MM.1S (cell line): ENCODE results near the gene MRPL19.

Experiments
- DNase-seq: peaks from one replicate; pipeline ENCODE4 v3.0.0-alpha.2; 2015
- H2AFZ ChIP-seq: fragments of 300-600 bp; sonication (generic); 2 replicates; pipeline ENCODE4 v1.6.0; 2016; ENCODE audit warnings: antibody characterized with exemption, low read length
- H3F3A ChIP-seq: fragments of 300-600 bp; sonication (generic); 2 replicates; pipeline ENCODE4 v1.6.1; 2016; ENCODE audit warnings: mild to moderate bottlenecking, antibody characterized with exemption, low read length, moderate library complexity, mixed read lengths; ENCODE audit not compliant: insufficient read depth
- H3K27ac ChIP-seq: fragments of 300-600 bp; sonication (generic); 2 replicates; pipeline ENCODE4 v1.5.1; 2016; ENCODE audit warnings: mild to moderate bottlenecking, low read length
- H3K27me3 ChIP-seq: fragments of 300-600 bp; sonication (generic); replicated peaks from 2 replicates; pipeline ENCODE4 v1.6.0; 2016; ENCODE audit warnings: low read length; ENCODE audit not compliant: insufficient read depth
- H3K36me3 ChIP-seq: fragments of 300-600 bp; sonication (generic); replicated peaks from 2 replicates; pipeline ENCODE4 v1.6.1; 2016; ENCODE audit warnings: mild to moderate bottlenecking, low read length, mixed read lengths; ENCODE audit not compliant: insufficient read depth
- H3K4me1 ChIP-seq: fragments of 300-600 bp; sonication (generic); 2 replicates; pipeline ENCODE4 v1.6.1; 2016; ENCODE audit warnings: low read length, mixed read lengths
- H3K4me2 ChIP-seq: fragments of 300-600 bp; sonication (generic); 2 replicates; pipeline ENCODE4 v1.6.0; 2016; ENCODE audit warnings: low read depth, low read length
- H3K4me3 ChIP-seq: fragments of 300-600 bp; sonication (generic); 2 replicates; pipeline ENCODE4 v1.5.1; 2016; ENCODE audit warnings: low read length, mixed read lengths
- H3K79me2 ChIP-seq: fragments of 300-600 bp; sonication (generic); 2 replicates; pipeline ENCODE4 v1.6.1; 2016; ENCODE audit warnings: mixed run types, low read length, mixed read lengths
- H3K9ac ChIP-seq: fragments of 300-600 bp; sonication (generic); 2 replicates; pipeline ENCODE4 v1.6.1; 2016; ENCODE audit warnings: low read length, mixed read lengths
- H3K9me2 ChIP-seq: fragments of 300-600 bp; sonication (generic); replicated peaks from 2 replicates; pipeline ENCODE4 v1.6.1; 2016; ENCODE audit warnings: mild to moderate bottlenecking, low read length, mixed read lengths; ENCODE audit not compliant: insufficient read depth
- H3K9me3 ChIP-seq: fragments of 300-600 bp; sonication (generic); replicated peaks from 2 replicates; pipeline ENCODE4 v1.6.1; 2016; ENCODE audit warnings: mild to moderate bottlenecking, low read length, mixed read lengths; ENCODE audit not compliant: insufficient read depth
- H4K20me1 ChIP-seq: fragments of 300-600 bp; sonication (generic); 2 replicates; pipeline ENCODE4 v1.6.1; 2016; ENCODE audit warnings: mild to moderate bottlenecking, low read length, moderate library complexity, mixed read lengths; ENCODE audit not compliant: insufficient read depth
- EZH2 ChIP-seq: fragments of 300-600 bp; sonication (generic); optimal IDR thresholded peaks from 2 replicates; pipeline ENCODE3; 2017; ENCODE audit warnings: low read depth, mild to moderate bottlenecking, antibody characterized with exemption, low read length, mixed read lengths
- EZH2phosphoT487 ChIP-seq: fragments of 300-600 bp; sonication (generic); IDR thresholded peaks from 2 replicates; pipeline ENCODE4 v1.6.1; 2018; ENCODE audit warnings: antibody characterized with exemption, low read length
- TF ChIP-seq, protein P1 (sequence below): fragments of 300-600 bp; sonication (generic); IDR thresholded peaks from 2 replicates; pipeline ENCODE4 v1.5.1; 2016; ENCODE audit warnings: antibody characterized with exemption, low read length, mixed read lengths

MRPL19 gene

DNA sequence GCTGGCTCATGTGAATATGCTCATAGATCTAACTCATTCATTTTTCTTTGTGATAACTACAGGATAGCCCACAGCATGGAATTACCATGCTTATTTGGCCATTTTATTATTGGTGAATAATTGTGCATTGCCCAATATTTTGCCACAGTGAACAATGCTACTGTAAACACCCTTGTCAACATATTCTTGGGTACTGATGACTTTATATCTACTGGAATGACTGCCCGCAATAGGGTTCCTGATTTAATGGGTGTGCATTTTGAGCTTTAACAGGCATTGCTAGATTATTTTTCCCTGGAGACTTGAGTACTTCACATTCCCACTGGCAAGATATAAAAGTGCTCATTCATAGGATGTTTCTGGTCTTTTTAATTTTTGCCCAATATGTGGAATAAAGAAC lies 43.1 kb upstream of the MRPL19 start:
- Histone ChIP-seq H3K79me2 (no peaks in the 10 kb centered on the region), H3K9ac (no peak overlapping the region), H4K20me1 (no peaks in the 10 kb centered on the region), H3K4me3 (no peak overlapping the region), H3K9me2 (no peaks in the 10 kb centered on the region), H3K9me3 (no peaks in the 10 kb centered on the region), H3K4me1 (no peaks in the 10 kb centered on the region), H3K27ac (no peak overlapping the region), H3K36me3 (no peaks in the 10 kb centered on the region), H2AFZ (no peak overlapping the region), H3K4me2 (no peak overlapping the region), H3F3A (no peaks in the 10 kb centered on the region), H3K27me3 (no peaks in the 10 kb centered on the region)
- TF ChIP-seq, protein P1, sequence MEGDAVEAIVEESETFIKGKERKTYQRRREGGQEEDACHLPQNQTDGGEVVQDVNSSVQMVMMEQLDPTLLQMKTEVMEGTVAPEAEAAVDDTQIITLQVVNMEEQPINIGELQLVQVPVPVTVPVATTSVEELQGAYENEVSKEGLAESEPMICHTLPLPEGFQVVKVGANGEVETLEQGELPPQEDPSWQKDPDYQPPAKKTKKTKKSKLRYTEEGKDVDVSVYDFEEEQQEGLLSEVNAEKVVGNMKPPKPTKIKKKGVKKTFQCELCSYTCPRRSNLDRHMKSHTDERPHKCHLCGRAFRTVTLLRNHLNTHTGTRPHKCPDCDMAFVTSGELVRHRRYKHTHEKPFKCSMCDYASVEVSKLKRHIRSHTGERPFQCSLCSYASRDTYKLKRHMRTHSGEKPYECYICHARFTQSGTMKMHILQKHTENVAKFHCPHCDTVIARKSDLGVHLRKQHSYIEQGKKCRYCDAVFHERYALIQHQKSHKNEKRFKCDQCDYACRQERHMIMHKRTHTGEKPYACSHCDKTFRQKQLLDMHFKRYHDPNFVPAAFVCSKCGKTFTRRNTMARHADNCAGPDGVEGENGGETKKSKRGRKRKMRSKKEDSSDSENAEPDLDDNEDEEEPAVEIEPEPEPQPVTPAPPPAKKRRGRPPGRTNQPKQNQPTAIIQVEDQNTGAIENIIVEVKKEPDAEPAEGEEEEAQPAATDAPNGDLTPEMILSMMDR, result no peak
- no peak for TF ChIP-seq EZH2phosphoT487
- no peak for DNase-seq

DNA sequence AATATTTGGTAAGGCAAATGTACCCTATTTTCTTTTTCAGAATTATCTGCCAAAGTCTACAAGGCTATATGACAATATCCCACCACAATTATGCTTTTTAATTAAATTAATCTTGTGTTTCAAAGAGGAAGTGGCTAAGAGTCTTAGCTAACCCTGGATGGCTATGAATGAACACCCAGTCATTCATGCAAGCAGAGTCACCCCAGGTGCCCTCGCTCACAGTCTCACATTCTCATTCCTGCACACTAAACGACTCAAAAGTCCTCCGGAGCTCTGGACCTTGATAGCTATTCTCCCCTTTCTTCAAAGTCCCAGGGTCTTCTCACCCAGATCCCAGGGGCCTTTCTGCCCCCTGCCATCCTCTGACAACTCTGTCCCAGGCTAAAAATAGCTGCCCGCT lies 42.1 kb upstream of the MRPL19 start:
- no peak overlapping the region for H3K27ac ChIP-seq
- no peak for DNase-seq
- H3K36me3 ChIP-seq, result no peaks in the 10 kb centered on the region
- H3K4me2 ChIP-seq, result no peak overlapping the region
- no peaks in the 10 kb centered on the region for H3K9me2 ChIP-seq
- H4K20me1 ChIP-seq, result no peaks in the 10 kb centered on the region
- TF ChIP-seq EZH2, result no peak
- TF ChIP-seq EZH2phosphoT487, result no peak
- TF ChIP-seq, protein P1, result no peak
- H2AFZ ChIP-seq, result no peak overlapping the region
- no peaks in the 10 kb centered on the region for H3K79me2 ChIP-seq
- no peaks in the 10 kb centered on the region for H3K27me3 ChIP-seq
- H3K9me3 ChIP-seq, result no peaks in the 10 kb centered on the region
- H3K9ac ChIP-seq, result no peak overlapping the region
- H3K4me1 ChIP-seq, result no peaks in the 10 kb centered on the region
- H3F3A ChIP-seq, result no peaks in the 10 kb centered on the region
- H3K4me3 ChIP-seq, result no peak overlapping the region

DNA sequence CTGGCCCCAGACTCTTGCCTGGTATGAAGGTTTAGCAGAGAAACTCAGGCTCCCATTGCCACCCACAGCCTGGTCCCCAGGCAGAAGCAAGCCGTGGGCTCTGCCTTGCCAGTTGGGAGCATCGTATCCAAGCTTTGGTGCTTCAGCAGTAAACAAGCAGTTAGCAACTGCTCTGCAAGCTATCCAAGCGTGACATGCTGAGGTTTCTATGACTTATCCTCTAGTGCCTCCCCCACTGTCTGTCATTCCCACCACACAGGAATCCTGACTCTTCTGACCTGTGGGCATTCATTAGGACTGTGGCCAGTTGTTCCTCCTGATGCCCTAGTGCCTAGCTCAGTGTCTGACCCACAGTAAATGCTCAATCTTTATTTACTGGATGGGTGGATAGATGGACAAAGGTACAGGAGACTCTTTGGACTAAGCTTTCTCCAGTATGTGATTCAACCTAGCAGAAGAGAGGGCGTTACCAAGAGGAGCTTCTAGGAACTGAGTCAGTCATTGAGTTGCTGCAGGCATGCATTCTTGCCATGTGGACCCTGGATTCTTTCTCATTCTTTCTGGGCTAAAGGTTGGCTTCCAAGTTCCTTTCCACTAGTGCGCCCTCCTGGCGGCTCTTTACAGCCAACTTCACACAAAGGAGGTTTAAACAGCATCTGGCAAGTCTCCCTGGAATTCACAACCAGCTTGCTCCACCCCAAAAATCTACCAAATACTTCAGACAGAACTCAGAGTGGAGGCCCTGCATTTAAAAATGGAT lies 40.6 kb upstream of the MRPL19 start:
- no peak for DNase-seq
- Histone ChIP-seq H3K4me2 (no peak overlapping the region), H4K20me1 (no peaks in the 10 kb centered on the region), H3F3A (no peaks in the 10 kb centered on the region), H2AFZ (no peak overlapping the region), H3K9ac (no peak overlapping the region), H3K27ac (no peak overlapping the region), H3K9me2 (no peaks in the 10 kb centered on the region), H3K4me1 (no peaks in the 10 kb centered on the region), H3K79me2 (no peaks in the 10 kb centered on the region), H3K4me3 (no peak overlapping the region), H3K36me3 (no peaks in the 10 kb centered on the region), H3K9me3 (no peaks in the 10 kb centered on the region), H3K27me3 (no peaks in the 10 kb centered on the region)
- TF ChIP-seq EZH2phosphoT487, result no peak
- TF ChIP-seq, protein P1, result no peak
- no peak for TF ChIP-seq EZH2
